GM23248 (cell line): ENCODE measurements around the gene NPBWR2. TPM values are rescaled to one million over a fixed set of nuclear protein-coding genes. Genes with fewer than 3 reads are reported as not detected.

Experiments
- DNase-seq: peaks from one replicate; pipeline ENCODE4 v3.0.0-alpha.2; 2015
- H2AFZ ChIP-seq: fragments of 200-600 bp; sonication (generic); 2 replicates; pipeline ENCODE4 v1.6.1; 2016; ENCODE audit warnings: antibody characterized with exemption
- H3F3A ChIP-seq: fragments of 200-600 bp; sonication (generic); 2 replicates; pipeline ENCODE4 v1.6.1; 2016; ENCODE audit warnings: mild to moderate bottlenecking, antibody characterized with exemption, mixed run types; ENCODE audit not compliant: insufficient read depth
- H3K27ac ChIP-seq: fragments of 200-600 bp; sonication (generic); 2 replicates; pipeline ENCODE4 v1.5.1; 2016; ENCODE audit warnings: mild to moderate bottlenecking
- H3K27me3 ChIP-seq: fragments of 200-600 bp; sonication (generic); replicated peaks from 2 replicates; pipeline ENCODE4 v1.6.1; 2016; ENCODE audit warnings: mild to moderate bottlenecking; ENCODE audit not compliant: insufficient read depth
- H3K36me3 ChIP-seq: fragments of 200-600 bp; sonication (generic); 2 replicates; pipeline ENCODE4 v1.6.1; 2016; ENCODE audit warnings: low read depth, mild to moderate bottlenecking
- H3K4me1 ChIP-seq: fragments of 200-600 bp; sonication (generic); 2 replicates; pipeline ENCODE4 v1.6.1; 2016; ENCODE audit warnings: mild to moderate bottlenecking; ENCODE audit not compliant: insufficient read depth
- H3K4me2 ChIP-seq: fragments of 200-600 bp; sonication (generic); one replicate; pipeline ENCODE4 v1.6.1; 2016; ENCODE audit warnings: mild to moderate bottlenecking; ENCODE audit not compliant: unreplicated experiment
- H3K4me3 ChIP-seq: fragments of 200-600 bp; sonication (generic); 2 replicates; pipeline ENCODE4 v1.5.1; 2016; ENCODE audit warnings: mild to moderate bottlenecking
- H3K79me2 ChIP-seq: fragments of 200-600 bp; sonication (generic); 2 replicates; pipeline ENCODE4 v1.6.1; 2016; ENCODE audit warnings: mild to moderate bottlenecking; ENCODE audit not compliant: insufficient read depth
- H3K9ac ChIP-seq: fragments of 200-600 bp; sonication (generic); 2 replicates; pipeline ENCODE4 v1.6.1; 2016; ENCODE audit warnings: mild to moderate bottlenecking
- H3K9me2 ChIP-seq: fragments of 200-600 bp; sonication (generic); 2 replicates; pipeline ENCODE4 v1.6.1; 2016; ENCODE audit warnings: mixed run types, mild to moderate bottlenecking, moderate library complexity; ENCODE audit not compliant: insufficient read depth
- H3K9me3 ChIP-seq: fragments of 200-600 bp; sonication (generic); one replicate; pipeline ENCODE4 v1.6.1; 2017; ENCODE audit warnings: low read depth
- H4K20me1 ChIP-seq: fragments of 200-600 bp; sonication (generic); 2 replicates; pipeline ENCODE4 v1.6.0; 2016; ENCODE audit not compliant: insufficient read depth
- EZH2 ChIP-seq: fragments of 200-600 bp; sonication (generic); IDR thresholded peaks from 2 replicates; pipeline ENCODE4 v1.6.1; 2018; ENCODE audit warnings: antibody characterized with exemption, mild to moderate bottlenecking; ENCODE audit not compliant: insufficient read depth, poor library complexity, severe bottlenecking
- EZH2phosphoT487 ChIP-seq: fragments of 200-600 bp; sonication (generic); IDR thresholded peaks from 2 replicates; pipeline ENCODE4 v1.6.1; 2018; ENCODE audit warnings: antibody characterized with exemption, moderate library complexity, mild to moderate bottlenecking, low read depth; ENCODE audit not compliant: insufficient read depth
- WGBS, 2 experiments: methylation state at CpG; one replicate each; pipeline ENCODE4 v1.1.6; 2015 to 2017; ENCODE audit warnings: low lambda C conversion rate in 2 of 2, low coverage in 1 of 2; ENCODE audit errors: missing lambda C conversion rate in 2 of 2; 5-methylcytosine and 5-hydroxymethylcytosine counted together
- in situ Hi-C: fragments of 300-500 bp; cut with MboI; formaldehyde crosslinking; loops from 2 replicates; pipeline ENCODE4 v1.15.0; 2020
- polyA plus RNA-seq: library from polyadenylated mRNA; unstranded; fragments of >200 nt; fragmentation: Nextera tagmentation; extraction: Ambion mirVana; gene quantifications from 2 replicates; pipeline ENCODE4 v1.2.1, GENCODE V29; 2016
- total RNA-seq: library from RNA; depleted of rRNA; stranded (reverse); fragments of >200 nt; shearing (Covaris generic); gene quantifications from 2 replicates; pipeline ENCODE4 v1.2.3, GENCODE V29; 2014

Gene NPBWR2
- total and polyA plus RNA-seq, 2 experiments from 2014 or later, result not detected

DNA sequence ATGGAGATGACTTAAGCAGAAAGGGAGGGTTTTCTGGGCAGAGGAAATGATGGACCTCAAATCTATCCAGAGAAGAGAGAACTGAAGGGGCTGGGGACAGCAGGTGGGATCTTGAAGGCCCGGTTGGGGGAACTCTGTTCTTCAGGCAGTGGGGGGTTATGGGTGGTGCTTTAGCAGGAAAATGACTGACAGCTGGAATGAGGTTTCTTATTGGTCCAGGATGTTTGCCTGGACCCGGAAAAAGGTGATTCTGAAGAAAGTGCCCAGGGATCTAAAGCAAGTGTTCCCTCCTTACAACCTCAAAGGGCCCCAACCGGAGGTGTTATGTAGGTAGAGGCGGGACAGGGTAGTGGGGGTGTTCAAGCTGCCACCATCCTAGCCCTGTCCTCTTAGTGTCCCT is 11.9 kb downstream of the NPBWR2 start:
- no peak for DNase-seq
- H3K4me1 ChIP-seq, result no peaks in the 10 kb centered on the region
- 50 to 55% methylated on average over 4 of the region's 4 CpGs for WGBS, 2 experiments
- H2AFZ ChIP-seq, result no peak overlapping the region
- H4K20me1 ChIP-seq, result no peaks in the 10 kb centered on the region
- no peaks in the 10 kb centered on the region for H3F3A ChIP-seq
- H3K9me2 ChIP-seq, result no peaks in the 10 kb centered on the region
- in situ Hi-C loops, result no loop called here
- H3K9ac ChIP-seq, result no peak overlapping the region
- no peaks in the 10 kb centered on the region for H3K79me2 ChIP-seq
- H3K36me3 ChIP-seq, result no peaks in the 10 kb centered on the region
- H3K27me3 ChIP-seq, result peaks cover 4% of the 10 kb centered on the region; the same call in 1 of the 2 replicates
- no peak overlapping the region for H3K27ac ChIP-seq
- TF ChIP-seq EZH2 (no peak), EZH2phosphoT487 (no peak)
- no peak overlapping the region for H3K4me3 ChIP-seq
- H3K9me3 ChIP-seq, result no peaks in the 10 kb centered on the region
- H3K4me2 ChIP-seq, result no peak overlapping the region

DNA sequence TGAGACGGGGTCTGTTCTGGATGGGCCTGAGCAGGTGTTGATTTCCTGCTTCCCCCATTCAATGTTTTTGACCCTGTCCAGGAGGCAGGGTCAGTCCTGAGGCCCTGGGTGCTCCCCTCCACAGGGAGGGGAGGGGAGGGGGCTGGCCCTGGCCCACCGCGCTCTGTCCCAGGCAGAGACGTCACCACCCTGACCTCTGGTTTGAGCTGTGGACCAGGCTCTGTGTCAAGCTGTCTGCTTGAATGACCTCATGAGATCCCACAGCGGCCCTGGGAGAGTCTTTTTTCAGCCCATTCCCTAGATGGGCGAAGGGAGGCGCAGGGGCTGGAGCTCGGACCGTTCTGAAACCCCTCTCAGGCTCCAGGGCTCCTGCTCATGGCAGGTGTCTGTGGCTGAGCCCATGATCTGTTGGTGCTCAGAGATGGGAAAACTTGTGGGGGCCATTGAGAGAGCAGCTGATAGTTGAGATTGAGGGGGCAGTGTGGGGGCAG is 14.3 kb downstream of the NPBWR2 start:
- no peak for TF ChIP-seq EZH2
- TF ChIP-seq EZH2phosphoT487, result no peak
- H3K9me2 ChIP-seq, result no peaks in the 10 kb centered on the region
- no peaks in the 10 kb centered on the region for H3F3A ChIP-seq
- DNase-seq, result peak; percentile 17
- H3K9me3 ChIP-seq, result no peaks in the 10 kb centered on the region
- no peak overlapping the region for H3K4me3 ChIP-seq
- H3K36me3 ChIP-seq, result no peaks in the 10 kb centered on the region
- 47% methylated on average over 9 of the region's 9 CpGs for WGBS, 2 experiments
- no peak overlapping the region for H3K27ac ChIP-seq
- no peaks in the 10 kb centered on the region for H3K27me3 ChIP-seq
- H3K9ac ChIP-seq, result no peak overlapping the region
- no peaks in the 10 kb centered on the region for H3K4me1 ChIP-seq
- H4K20me1 ChIP-seq, result no peaks in the 10 kb centered on the region
- in situ Hi-C loops, result no loop called here
- no peak overlapping the region for H3K4me2 ChIP-seq
- H3K79me2 ChIP-seq, result no peaks in the 10 kb centered on the region
- no peak overlapping the region for H2AFZ ChIP-seq

DNA sequence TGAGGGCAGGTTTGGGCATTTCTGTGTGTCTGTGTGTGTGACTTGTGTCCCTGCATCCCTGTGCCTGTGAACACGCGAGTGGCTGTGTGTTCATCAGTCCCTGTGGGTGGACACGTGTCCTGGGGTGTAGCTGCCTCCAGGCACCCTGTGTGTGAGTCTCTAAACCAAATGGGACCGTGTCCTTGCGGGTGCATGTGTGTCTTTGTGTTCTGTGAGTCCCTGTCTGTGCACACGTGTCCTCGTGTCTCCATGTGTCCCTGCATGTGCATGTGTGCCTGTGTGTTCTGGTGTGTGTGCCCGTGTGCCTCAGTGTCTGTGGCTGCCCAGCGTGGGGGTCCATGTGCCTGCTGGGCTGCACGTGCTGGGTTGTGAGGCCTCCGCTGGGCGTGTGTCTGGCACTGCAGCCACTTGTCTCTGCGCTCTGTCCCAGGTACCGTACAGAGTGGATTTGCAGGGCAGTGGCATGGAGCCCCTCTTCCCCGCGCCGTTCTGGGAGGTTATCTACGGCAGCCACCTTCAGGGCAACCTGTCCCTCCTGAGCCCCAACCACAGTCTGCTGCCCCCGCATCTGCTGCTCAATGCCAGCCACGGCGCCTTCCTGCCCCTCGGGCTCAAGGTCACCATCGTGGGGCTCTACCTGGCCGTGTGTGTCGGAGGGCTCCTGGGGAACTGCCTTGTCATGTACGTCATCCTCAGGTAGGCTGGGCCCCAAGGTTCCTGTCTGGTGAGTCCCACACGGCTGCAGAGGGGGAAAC is 14.9 kb downstream of the NPBWR2 start:
- DNase-seq, result no peak
- no peaks in the 10 kb centered on the region for H3K4me1 ChIP-seq
- TF ChIP-seq EZH2 (no peak), EZH2phosphoT487 (no peak)
- no peak overlapping the region for H3K27ac ChIP-seq
- H3K4me2 ChIP-seq, result no peak overlapping the region
- no peaks in the 10 kb centered on the region for H3F3A ChIP-seq
- H4K20me1 ChIP-seq, result no peaks in the 10 kb centered on the region
- no peaks in the 10 kb centered on the region for H3K36me3 ChIP-seq
- no peak overlapping the region for H2AFZ ChIP-seq
- no peaks in the 10 kb centered on the region for H3K9me3 ChIP-seq
- in situ Hi-C loops, result no loop called here
- H3K79me2 ChIP-seq, result no peaks in the 10 kb centered on the region
- no peaks in the 10 kb centered on the region for H3K9me2 ChIP-seq
- H3K4me3 ChIP-seq, result no peak overlapping the region
- no peaks in the 10 kb centered on the region for H3K27me3 ChIP-seq
- 35 to 38% methylated on average over 26 to 27 of the region's 27 CpGs for WGBS, 2 experiments
- H3K9ac ChIP-seq, result no peak overlapping the region

DNA sequence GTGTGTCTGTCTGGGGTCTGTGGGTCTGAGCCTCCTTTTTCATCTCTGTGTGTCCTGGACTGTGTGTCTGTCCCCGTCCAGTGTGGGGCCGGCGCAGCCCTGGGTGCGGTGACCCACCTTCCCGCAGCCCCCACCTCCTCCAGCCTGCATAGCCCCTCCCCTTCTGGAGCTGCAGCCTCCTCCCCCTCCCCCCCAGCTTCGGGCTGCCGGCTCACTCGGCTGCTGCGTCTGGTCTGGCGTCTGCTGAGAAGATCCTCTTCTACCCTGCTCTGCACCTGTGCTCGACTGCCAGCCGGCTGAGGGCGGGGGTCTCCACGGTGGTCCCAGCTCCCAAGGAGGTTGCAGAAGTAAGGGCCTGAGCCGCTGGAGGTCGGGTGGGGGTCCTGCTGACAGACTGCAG is 15.6 kb downstream of the NPBWR2 start:
- in situ Hi-C loops, result no loop called here
- WGBS, 2 experiments, result 2 to 15% methylated on average over 11 to 16 of the region's 16 CpGs
- Histone ChIP-seq H3K79me2 (no peaks in the 10 kb centered on the region), H3K36me3 (no peaks in the 10 kb centered on the region), H3K9me2 (no peaks in the 10 kb centered on the region), H3F3A (no peaks in the 10 kb centered on the region), H3K27me3 (no peaks in the 10 kb centered on the region), H3K4me2 (no peak overlapping the region), H3K9me3 (no peaks in the 10 kb centered on the region), H2AFZ (no peak overlapping the region), H3K9ac (no peak overlapping the region), H3K27ac (no peak overlapping the region), H3K4me3 (no peak overlapping the region), H4K20me1 (no peaks in the 10 kb centered on the region), H3K4me1 (no peaks in the 10 kb centered on the region)
- no peak for DNase-seq
- TF ChIP-seq EZH2phosphoT487, result no peak
- no peak for TF ChIP-seq EZH2
